PC-9 (cell line): Measurements from ENCODE around the gene TMEM273. TPM values are rescaled to one million over a fixed set of nuclear protein-coding genes. Genes with fewer than 3 reads are reported as not detected.

Experiments
- BruUV-seq: library from RNA; stranded (reverse); fragments of 400-500 nt; replicated peaks from 2 replicates; lab custom pipeline; 2021; lab: Mats Ljungman, UMichigan
- CTCF ChIA-PET: fragments of 300-600 bp; sonication (Branson Sonifier 250); formaldehyde crosslinking; loops from one replicate; lab custom pipeline; 2022; ENCODE audit warnings: antibody characterized with exemption; lab: Charles Lee
- POLR2A ChIA-PET: fragments of 300-600 bp; sonication (Branson Sonifier 250); formaldehyde crosslinking; loops from one replicate; lab custom pipeline; 2022; ENCODE audit warnings: antibody characterized with exemption; ENCODE audit not compliant: unreplicated experiment; lab: Charles Lee
- DNase-seq, 2 experiments: peaks; one replicate each; pipeline versions ENCODE4 v3.0.0 to v3.0.0-alpha.2; 2015 to 2022; ENCODE audit warnings: mixed read lengths in 1 of 2
- H2AFZ ChIP-seq: fragments of 200-600 bp; sonication (generic); 2 replicates; pipeline ENCODE4 v1.8.1; 2017; ENCODE audit warnings: antibody characterized with exemption
- H3F3A ChIP-seq: fragments of 200-600 bp; sonication (generic); 2 replicates; pipeline ENCODE4 v1.8.1; 2017; ENCODE audit warnings: antibody characterized with exemption, mild to moderate bottlenecking, low read depth; ENCODE audit not compliant: insufficient read depth
- H3K27ac ChIP-seq: fragments of 200-600 bp; sonication (generic); 2 replicates; pipeline ENCODE4 v1.6.1; 2016; ENCODE audit warnings: mixed run types
- H3K27me3 ChIP-seq: fragments of 200-600 bp; sonication (generic); 2 replicates; pipeline ENCODE4 v1.6.1; 2016; ENCODE audit warnings: low read depth, mixed run types; ENCODE audit not compliant: insufficient read depth
- H3K36me3 ChIP-seq: fragments of 200-600 bp; sonication (generic); 2 replicates; pipeline ENCODE4 v1.6.1; 2016; ENCODE audit warnings: low read depth, mixed run types
- H3K4me1 ChIP-seq: fragments of 200-600 bp; sonication (generic); replicated peaks from 2 replicates; pipeline ENCODE4 v1.6.1; 2016; ENCODE audit warnings: mixed run types; ENCODE audit not compliant: insufficient read depth
- H3K4me2 ChIP-seq: fragments of 200-600 bp; sonication (generic); 2 replicates; pipeline ENCODE4 v1.6.1; 2017; ENCODE audit warnings: mixed run types
- H3K4me3 ChIP-seq: fragments of 200-600 bp; sonication (generic); 2 replicates; pipeline ENCODE4 v1.6.1; 2016; ENCODE audit warnings: mixed run types
- H3K79me2 ChIP-seq: fragments of 200-600 bp; sonication (generic); 2 replicates; pipeline ENCODE4 v1.6.1; 2017; ENCODE audit warnings: low read depth, mixed run types
- H3K9me2 ChIP-seq: fragments of 200-600 bp; sonication (generic); 2 replicates; pipeline ENCODE4 v1.8.1; 2017; ENCODE audit warnings: mild to moderate bottlenecking; ENCODE audit not compliant: insufficient read depth
- H3K9me3 ChIP-seq: fragments of 200-600 bp; sonication (generic); 2 replicates; pipeline ENCODE4 v1.8.1; 2016; ENCODE audit warnings: low read depth; ENCODE audit not compliant: insufficient read depth
- H4K20me1 ChIP-seq: fragments of 200-600 bp; sonication (generic); 2 replicates; pipeline ENCODE4 v1.8.1; 2017; ENCODE audit not compliant: insufficient read depth
- CTCF ChIP-seq: fragments of 200-600 bp; sonication (generic); conservative IDR thresholded peaks from 2 replicates; pipeline ENCODE4 v1.6.1; 2017; ENCODE audit warnings: mixed run types, antibody characterized with exemption, mild to moderate bottlenecking, moderate library complexity
- EZH2 ChIP-seq: fragments of 200-600 bp; sonication (generic); IDR thresholded peaks from 2 replicates; pipeline ENCODE4 v1.8.0; 2017; ENCODE audit warnings: antibody characterized with exemption, low read depth
- intact Hi-C: fragments of 100-400 bp; cut with micrococcal nuclease; formaldehyde crosslinking; loops from one replicate; pipeline ENCODE4 v1.10.0; 2022; ENCODE audit not compliant: unreplicated experiment
- total RNA-seq: library from RNA; stranded (reverse); gene quantifications from 2 replicates; pipeline ENCODE4 v1.2.3, GENCODE V29; 2021

TMEM273 gene
- total RNA-seq, 1 experiment from 2014 or later: 0.26 TPM

GRCh38 chr10:49187044-49187484 lies 1.1 kb downstream of the TMEM273 start:
- POLR2A ChIA-PET: no interaction called here
- intact Hi-C loops: no loop called here
- H3F3A ChIP-seq: peaks cover 6% of the 10 kb centered on the region; the same call in 1 of the 2 replicates
- H3K79me2 ChIP-seq: no peaks in the 10 kb centered on the region
- no peaks in the 10 kb centered on the region for H4K20me1 ChIP-seq
- H3K4me3 ChIP-seq: no peak overlapping the region
- H2AFZ ChIP-seq: no peak overlapping the region
- H3K27ac ChIP-seq: no peak overlapping the region
- CTCF ChIA-PET: no interaction called here
- DNase-seq: no peak
- H3K4me1 ChIP-seq: peaks cover 28% of the 10 kb centered on the region
- TF ChIP-seq CTCF (no peak), EZH2 (no peak)
- no peaks in the 10 kb centered on the region for H3K9me3 ChIP-seq
- no peaks in the 10 kb centered on the region for H3K27me3 ChIP-seq
- H3K4me2 ChIP-seq: no peak overlapping the region
- no peaks in the 10 kb centered on the region for H3K36me3 ChIP-seq
- H3K9me2 ChIP-seq: no peaks in the 10 kb centered on the region
- BruUV-seq: no TSS peak

DNA sequence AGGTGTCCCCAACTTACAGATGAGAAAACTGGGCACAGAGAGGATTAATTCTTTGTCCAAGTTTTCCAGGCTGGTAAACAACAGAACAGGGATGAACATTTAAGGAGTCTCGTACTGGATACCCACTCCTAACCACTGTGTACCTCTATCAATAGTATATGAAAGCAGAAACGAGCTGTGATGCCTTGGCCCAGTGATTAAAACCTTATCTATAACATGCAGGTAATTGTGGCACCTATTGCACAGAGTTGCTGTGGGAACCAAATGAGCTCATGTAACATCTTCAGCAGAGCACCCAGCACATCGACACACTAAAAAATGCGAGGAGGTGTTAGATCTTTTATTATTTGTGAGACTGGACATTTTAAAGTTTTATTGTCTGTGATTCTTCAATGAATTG lies 1.6 kb downstream of the TMEM273 start:
- TF ChIP-seq EZH2: no peak
- TF ChIP-seq CTCF: no peak
- no peaks in the 10 kb centered on the region for H3K36me3 ChIP-seq
- CTCF ChIA-PET: no interaction called here
- intact Hi-C loops: no loop called here
- no peak overlapping the region for H3K27ac ChIP-seq
- no peaks in the 10 kb centered on the region for H3K9me3 ChIP-seq
- DNase-seq: no peak
- H3K79me2 ChIP-seq: no peaks in the 10 kb centered on the region
- H3K4me1 ChIP-seq: peaks cover 28% of the 10 kb centered on the region
- H3F3A ChIP-seq: peaks cover 6% of the 10 kb centered on the region; the same call in 1 of the 2 replicates
- no TSS peak for BruUV-seq
- H3K9me2 ChIP-seq: no peaks in the 10 kb centered on the region
- H3K27me3 ChIP-seq: no peaks in the 10 kb centered on the region
- H3K4me3 ChIP-seq: no peak overlapping the region
- no peaks in the 10 kb centered on the region for H4K20me1 ChIP-seq
- no peak overlapping the region for H3K4me2 ChIP-seq
- H2AFZ ChIP-seq: no peak overlapping the region
- POLR2A ChIA-PET: no interaction called here

DNA sequence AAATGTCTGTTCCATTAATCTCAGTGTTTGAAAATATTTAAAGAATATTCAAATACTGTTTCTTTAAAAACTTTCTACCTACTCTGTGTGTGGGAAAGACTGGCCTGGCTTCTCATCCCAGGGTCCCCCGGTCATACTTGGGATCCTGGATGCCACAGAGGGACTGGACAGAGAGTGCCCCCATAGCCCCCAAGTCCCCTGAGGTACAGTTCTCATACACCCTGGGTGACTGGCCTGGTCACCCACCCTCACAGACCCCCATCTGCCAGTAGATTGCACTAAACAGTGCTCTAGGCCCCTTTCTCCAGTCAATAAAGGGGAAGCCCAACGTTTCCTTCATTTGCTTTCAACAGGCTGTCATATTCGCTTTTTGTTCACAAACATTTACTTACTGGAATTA lies 3.0 kb downstream of the TMEM273 start:
- no peak overlapping the region for H3K4me3 ChIP-seq
- no peak overlapping the region for H3K4me2 ChIP-seq
- no peaks in the 10 kb centered on the region for H3K79me2 ChIP-seq
- intact Hi-C loops: no loop called here
- H4K20me1 ChIP-seq: no peaks in the 10 kb centered on the region
- H3K27ac ChIP-seq: no peak overlapping the region
- H3K36me3 ChIP-seq: no peaks in the 10 kb centered on the region
- H3K9me2 ChIP-seq: no peaks in the 10 kb centered on the region
- no peaks in the 10 kb centered on the region for H3K9me3 ChIP-seq
- BruUV-seq: no TSS peak
- peaks cover 6% of the 10 kb centered on the region; the same call in 1 of the 2 replicates for H3F3A ChIP-seq
- CTCF ChIA-PET: no interaction called here
- no peaks in the 10 kb centered on the region for H3K27me3 ChIP-seq
- no peak for DNase-seq
- POLR2A ChIA-PET: interaction anchor here (0.6 kb wide), 1 partner anchor 87 kb away, joined by 3 read pairs; no protein-coding TSS in a partner anchor
- H2AFZ ChIP-seq: no peak overlapping the region
- TF ChIP-seq EZH2 (no peak), CTCF (no peak)
- peaks cover 25% of the 10 kb centered on the region for H3K4me1 ChIP-seq
